Uterus (tissue), 2 donors: Measurements from ENCODE around the gene SNTB2.

ENCODE experiments used
- CTCF ChIP-seq, 4 experiments: fragments of 200-600 bp in 2 of 4; fragments of 450-650 bp in 2 of 4; sonication (generic) in 2 of 4; IDR thresholded peaks; one replicate each; pipeline ENCODE4 v1.5.1; 2016 to 2019; ENCODE audit warnings: antibody characterized with exemption in 4 of 4, mild to moderate bottlenecking in 2 of 4, moderate library complexity in 1 of 4
- POLR2A ChIP-seq, 2 donors: fragments of 450-650 bp; IDR thresholded peaks; one replicate each; pipeline ENCODE4 v1.6.1; 2016; ENCODE audit warnings: antibody characterized with exemption in 2 of 2, mild to moderate bottlenecking in 1 of 2, moderate library complexity in 1 of 2

GRCh38 chr16:69194488-69194887 is 7.5 kb downstream of the SNTB2 start:
- TF ChIP-seq CTCF (IDR thresholded peaks at IDR 0.05) (no peak), POLR2A (IDR thresholded peaks at IDR 0.05) (no peak)
